Right atrium auricular region (tissue), 2 donors: ENCODE data around the gene AMN. TPM values are rescaled to one million over a fixed set of nuclear protein-coding genes. Genes with fewer than 3 reads are reported as not detected.

ENCODE experiments used
- DNase-seq: peaks from one replicate; pipeline ENCODE4 v3.0.0-alpha.2; 2019; ENCODE audit warnings: low spot score
- H3K27ac ChIP-seq, 2 donors: fragments of 200-600 bp; sonication (generic); 1 replicate in 1 of 2; 2 replicates in 1 of 2; pipeline ENCODE4 v1.5.1; 2016 to 2019
- H3K27me3 ChIP-seq, 2 donors: fragments of 200-600 bp; sonication (generic); one replicate each; pipeline versions ENCODE4 v1.5.1 to v1.6.0; 2017 to 2019
- H3K36me3 ChIP-seq: fragments of 200-600 bp; sonication (generic); one replicate; pipeline ENCODE4 v1.5.1; 2016
- H3K4me1 ChIP-seq, 2 donors: fragments of 200-600 bp; sonication (generic); one replicate each; pipeline versions ENCODE4 v1.5.1 to v1.6.0; 2017 to 2019
- H3K4me3 ChIP-seq, 2 donors: fragments of 200-600 bp; sonication (generic); 1 replicate in 1 of 2; 2 replicates in 1 of 2; pipeline ENCODE4 v1.5.1; 2017 to 2019; ENCODE audit warnings: mild to moderate bottlenecking in 1 of 2, moderate library complexity in 1 of 2
- H3K9me3 ChIP-seq, 2 donors: fragments of 200-600 bp; sonication (generic); one replicate each; pipeline ENCODE4 v1.5.1; 2019
- CTCF ChIP-seq, 2 donors: fragments of 200-600 bp; sonication (generic); IDR thresholded peaks; one replicate each; pipeline ENCODE4 v1.5.1; 2019; ENCODE audit warnings: antibody characterized with exemption in 2 of 2
- total RNA-seq, 2 donors: library from RNA; depleted of rRNA; stranded (reverse); fragments of >200 nt; gene quantifications; one replicate each; pipeline ENCODE4 v1.1.0, GENCODE V29; 2016

Gene AMN
- total RNA-seq, 2 donors from 2014 or later: 0.71 TPM; not detected in 1

DNA sequence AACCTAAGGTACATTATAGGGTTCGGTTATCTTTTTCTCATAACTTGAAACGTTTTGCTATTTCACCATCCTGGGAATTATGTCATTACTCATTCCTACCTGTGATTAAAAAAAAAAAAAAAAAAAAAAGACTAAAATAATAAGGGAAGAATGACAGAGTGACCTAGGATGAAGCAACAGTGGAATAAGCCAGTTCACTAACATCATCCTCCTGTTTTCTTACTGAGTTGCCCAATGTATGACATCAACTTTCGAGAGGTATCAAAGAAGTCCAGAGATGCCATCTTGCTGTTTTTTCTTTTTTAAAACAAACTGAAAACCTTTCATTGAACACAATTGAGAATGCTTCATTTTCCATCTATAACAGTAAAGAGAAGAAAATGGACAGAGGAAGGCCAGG lies 42.8 kb downstream of the AMN start:
- Histone ChIP-seq H3K9me3 (no peaks in the 10 kb centered on the region), H3K36me3 (peaks cover 95% of the 10 kb centered on the region), H3K27me3 (no peaks in the 10 kb centered on the region), H3K4me3 (no peak overlapping the region), H3K4me1 (no peaks in the 10 kb centered on the region), H3K27ac (no peak overlapping the region)
- TF ChIP-seq CTCF (IDR thresholded peaks at IDR 0.05): no peak
- no peak for DNase-seq

- no peak overlapping the region for H3K4me3 ChIP-seq
- no peak for DNase-seq
- H3K27me3 ChIP-seq: no peaks in the 10 kb centered on the region
- no peaks in the 10 kb centered on the region for H3K9me3 ChIP-seq
- H3K4me1 ChIP-seq: no peaks in the 10 kb centered on the region
- H3K27ac ChIP-seq: no peak overlapping the region
- H3K36me3 ChIP-seq: peaks cover 95% of the 10 kb centered on the region
- TF ChIP-seq CTCF (IDR thresholded peaks at IDR 0.05): no peak
Measured at GRCh38 chr14:102965971-102966655, 43.6 kb downstream of the AMN start.

DNA sequence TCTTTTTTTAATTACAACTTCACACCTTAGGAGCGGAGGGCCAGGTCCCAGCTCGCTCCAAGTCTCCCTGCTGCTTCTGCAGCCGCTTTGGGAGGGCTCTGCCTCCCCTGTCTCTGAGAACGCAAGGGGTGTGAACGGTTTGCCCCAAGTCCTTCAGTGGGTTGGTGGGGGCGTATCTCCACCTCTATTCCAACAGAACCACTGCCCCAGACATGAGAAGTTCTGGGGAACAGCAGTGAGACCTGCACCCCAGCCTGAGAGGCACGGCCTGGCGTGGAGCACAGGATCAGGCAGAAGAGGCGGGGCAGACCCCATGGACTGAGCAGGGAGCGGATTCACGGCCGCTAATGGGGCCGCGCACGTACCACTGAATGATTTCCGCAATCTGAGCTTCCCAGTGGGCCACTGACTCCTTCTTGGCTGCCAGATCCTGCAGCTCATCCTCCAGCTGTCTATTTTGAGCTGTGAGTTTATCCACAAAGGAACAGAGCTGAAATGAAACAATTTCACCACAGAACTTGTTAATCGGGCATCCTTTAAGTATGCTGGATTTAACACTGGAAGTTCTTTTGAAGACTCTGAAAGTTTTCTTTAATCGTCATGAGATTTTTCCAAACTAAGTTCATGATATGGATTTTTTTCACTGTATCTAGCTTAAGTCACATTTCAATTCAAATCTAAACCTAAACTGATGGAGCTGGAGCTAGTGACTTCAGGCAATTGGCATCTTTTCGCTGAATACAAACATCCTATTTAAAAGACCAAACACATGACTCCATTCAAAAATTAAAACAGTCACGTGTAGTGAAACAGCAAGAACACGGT lies 44.4 kb downstream of the AMN start:
- Histone ChIP-seq H3K9me3 (no peaks in the 10 kb centered on the region), H3K4me1 (no peaks in the 10 kb centered on the region), H3K27me3 (no peaks in the 10 kb centered on the region), H3K36me3 (peaks cover 95% of the 10 kb centered on the region), H3K4me3 (no peak overlapping the region), H3K27ac (no peak overlapping the region)
- TF ChIP-seq CTCF (IDR thresholded peaks at IDR 0.05): no peak
- DNase-seq: no peak

DNA sequence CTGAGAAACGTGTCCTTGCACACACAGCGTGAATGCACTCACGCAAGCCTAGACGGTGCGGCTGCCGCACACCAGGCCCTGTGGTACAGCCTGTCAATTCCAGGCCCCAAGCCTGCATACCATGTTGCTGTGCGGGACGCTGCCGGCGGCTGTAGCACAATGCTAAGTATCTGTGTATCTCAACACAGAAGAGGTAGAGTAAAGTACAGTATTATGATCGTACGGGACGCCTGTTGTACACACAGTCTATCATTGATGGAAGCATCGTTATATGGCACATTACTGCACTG lies 45.0 kb downstream of the AMN start:
- Histone ChIP-seq H3K4me1 (no peaks in the 10 kb centered on the region), H3K27me3 (no peaks in the 10 kb centered on the region), H3K27ac (no peak overlapping the region), H3K36me3 (peaks cover 95% of the 10 kb centered on the region), H3K9me3 (no peaks in the 10 kb centered on the region), H3K4me3 (no peak overlapping the region)
- TF ChIP-seq CTCF (IDR thresholded peaks at IDR 0.05): no peak
- no peak for DNase-seq

GRCh38 chr14:102968306-102968705 lies 45.8 kb downstream of the AMN start:
- no peak for TF ChIP-seq CTCF (IDR thresholded peaks at IDR 0.05)
- no peak overlapping the region for H3K4me3 ChIP-seq
- no peak overlapping the region for H3K27ac ChIP-seq
- H3K9me3 ChIP-seq: no peaks in the 10 kb centered on the region
- no peaks in the 10 kb centered on the region for H3K4me1 ChIP-seq
- H3K27me3 ChIP-seq: no peaks in the 10 kb centered on the region
- DNase-seq: no peak
- peaks cover 94% of the 10 kb centered on the region for H3K36me3 ChIP-seq
